ENCODE results near the gene TNS3. TPM values are rescaled to one million over a fixed set of nuclear protein-coding genes. Genes with fewer than 3 reads are reported as not detected.

The TNS3 gene
- total and polyA plus RNA-seq, 4 donors = 58.6 to 117 (median 74.7) TPM

DNA sequence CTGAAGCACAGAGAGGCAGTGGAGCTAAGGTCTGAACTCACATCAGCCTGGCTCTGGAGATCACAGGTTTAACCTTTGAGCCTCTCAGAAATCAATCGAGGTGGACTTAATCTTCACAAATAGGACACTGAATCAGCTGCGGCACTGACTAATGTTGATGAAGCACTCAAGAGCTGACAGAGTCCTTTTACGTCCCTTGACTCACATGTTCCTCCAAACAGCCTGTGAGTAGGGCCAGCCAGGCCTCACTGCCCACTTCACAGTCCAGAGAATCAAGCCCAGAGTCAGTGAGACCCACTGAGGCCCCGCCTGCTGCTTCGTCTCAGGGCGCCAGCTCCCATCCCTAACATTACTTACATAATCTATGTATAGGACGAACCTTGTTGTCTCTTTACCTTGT, 63.1 kb downstream of the TNS3 start:
- Histone ChIP-seq H3K4me1 (ENCODE audit: control insufficient read depth, insufficient read depth, low read length) (peaks cover 28% of the 10 kb centered on the region), H3K4me3 (ENCODE audit: low read depth, low read length) (no peak overlapping the region), H3K9me3 (ENCODE audit: control insufficient read depth, insufficient read depth, low read length) (no peaks in the 10 kb centered on the region), H3K27ac (ENCODE audit: low read depth, low read length) (no peak overlapping the region), H3K36me3 (ENCODE audit: control insufficient read depth, insufficient read depth, low read length) (peaks cover 18% of the 10 kb centered on the region), H3K27me3 (ENCODE audit: control insufficient read depth, insufficient read depth, low read length) (no peaks in the 10 kb centered on the region)
- WGBS (ENCODE audit: insufficient coverage) = 85% methylated on average over 7 of the region's 7 CpGs
- no peak for DNase-seq (ENCODE audit: low read depth in 4 of 6, low spot score in 6 of 6)

GRCh38 chr7:47517821-47518480, 64.0 kb downstream of the TNS3 start:
- no peaks in the 10 kb centered on the region for H3K9me3 ChIP-seq (ENCODE audit: control insufficient read depth, insufficient read depth, low read length)
- H3K4me1 ChIP-seq (ENCODE audit: control insufficient read depth, insufficient read depth, low read length) = peaks cover 37% of the 10 kb centered on the region
- WGBS (ENCODE audit: insufficient coverage) = 95% methylated on average over 10 of the region's 10 CpGs
- H3K27me3 ChIP-seq (ENCODE audit: control insufficient read depth, insufficient read depth, low read length) = no peaks in the 10 kb centered on the region
- no peak overlapping the region for H3K27ac ChIP-seq (ENCODE audit: low read depth, low read length)
- no peak for DNase-seq (ENCODE audit: low read depth in 4 of 6, low spot score in 6 of 6)
- H3K36me3 ChIP-seq (ENCODE audit: control insufficient read depth, insufficient read depth, low read length) = peaks cover 12% of the 10 kb centered on the region
- H3K4me3 ChIP-seq (ENCODE audit: low read depth, low read length) = no peak overlapping the region

DNA sequence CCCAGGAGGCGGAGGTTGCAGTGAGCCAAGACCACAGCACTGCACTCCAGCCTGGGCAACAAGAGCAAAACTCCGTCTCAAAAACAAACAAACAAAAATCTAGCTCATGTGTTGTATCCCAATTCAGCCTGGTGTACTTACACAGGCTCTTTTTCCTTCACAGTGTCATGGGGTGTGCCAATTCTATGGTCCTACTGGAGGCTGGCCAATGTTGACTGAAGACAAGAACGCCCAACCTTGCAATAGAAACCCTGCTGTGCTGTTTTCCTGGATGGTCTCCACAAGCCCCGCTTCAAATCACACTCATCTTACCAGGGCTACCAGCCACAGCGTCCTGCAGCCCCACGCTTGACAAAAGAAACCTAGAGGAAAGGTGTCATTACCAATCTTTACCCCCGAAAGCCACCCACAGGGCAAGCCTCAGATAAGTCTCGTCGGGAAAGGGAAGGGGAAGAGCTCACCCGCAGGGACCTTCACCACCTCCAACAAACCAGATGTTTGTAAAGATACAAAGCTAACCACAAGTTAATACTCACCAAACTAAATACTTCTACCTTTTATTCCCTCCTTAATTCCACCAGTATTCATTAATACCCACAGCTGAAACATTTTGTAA, 64.8 kb downstream of the TNS3 start:
- no peak for DNase-seq (ENCODE audit: low read depth in 4 of 6, low spot score in 6 of 6)
- H3K4me3 ChIP-seq (ENCODE audit: low read depth, low read length) = no peak overlapping the region
- WGBS (ENCODE audit: insufficient coverage) = 56% methylated on average over 5 of the region's 10 CpGs
- H3K27ac ChIP-seq (ENCODE audit: low read depth, low read length) = no peak overlapping the region
- H3K36me3 ChIP-seq (ENCODE audit: control insufficient read depth, insufficient read depth, low read length) = peaks cover 10% of the 10 kb centered on the region
- no peaks in the 10 kb centered on the region for H3K27me3 ChIP-seq (ENCODE audit: control insufficient read depth, insufficient read depth, low read length)
- H3K4me1 ChIP-seq (ENCODE audit: control insufficient read depth, insufficient read depth, low read length) = peaks cover 38% of the 10 kb centered on the region
- H3K9me3 ChIP-seq (ENCODE audit: control insufficient read depth, insufficient read depth, low read length) = no peaks in the 10 kb centered on the region

GRCh38 chr7:47516386-47516785, 65.5 kb downstream of the TNS3 start:
- Histone ChIP-seq H3K27ac (ENCODE audit: low read depth, low read length) (no peak overlapping the region), H3K4me1 (ENCODE audit: control insufficient read depth, insufficient read depth, low read length) (peaks cover 45% of the 10 kb centered on the region), H3K27me3 (ENCODE audit: control insufficient read depth, insufficient read depth, low read length) (no peaks in the 10 kb centered on the region), H3K4me3 (ENCODE audit: low read depth, low read length) (no peak overlapping the region), H3K9me3 (ENCODE audit: control insufficient read depth, insufficient read depth, low read length) (no peaks in the 10 kb centered on the region), H3K36me3 (ENCODE audit: control insufficient read depth, insufficient read depth, low read length) (peaks cover 10% of the 10 kb centered on the region)
- 100% methylated on average over 5 of the region's 6 CpGs for WGBS (ENCODE audit: insufficient coverage)
- no peak for DNase-seq (ENCODE audit: low read depth in 4 of 6, low spot score in 6 of 6)

DNA sequence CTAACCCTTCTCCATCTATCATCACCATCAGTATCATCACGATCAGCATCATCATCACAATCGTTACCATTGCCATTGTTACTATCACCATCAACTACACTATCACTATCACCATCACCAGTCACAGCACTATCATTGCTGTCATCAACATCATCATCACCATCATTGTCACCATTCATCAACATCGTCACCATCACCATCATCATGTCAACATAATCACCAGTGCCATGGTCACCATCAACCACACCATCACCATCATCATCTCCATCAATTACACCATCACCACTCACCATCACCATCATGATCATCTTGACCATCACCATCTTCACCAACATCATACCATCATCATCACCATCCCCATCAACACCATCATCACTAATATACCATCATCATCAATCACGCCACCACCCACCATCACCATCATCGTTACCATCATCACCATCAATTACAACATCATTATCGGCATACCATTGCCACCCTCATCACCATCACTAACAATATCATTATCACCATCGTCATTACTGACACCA, 66.5 kb downstream of the TNS3 start:
- 97% methylated on average over 7 of the region's 7 CpGs for WGBS (ENCODE audit: insufficient coverage)

DNA sequence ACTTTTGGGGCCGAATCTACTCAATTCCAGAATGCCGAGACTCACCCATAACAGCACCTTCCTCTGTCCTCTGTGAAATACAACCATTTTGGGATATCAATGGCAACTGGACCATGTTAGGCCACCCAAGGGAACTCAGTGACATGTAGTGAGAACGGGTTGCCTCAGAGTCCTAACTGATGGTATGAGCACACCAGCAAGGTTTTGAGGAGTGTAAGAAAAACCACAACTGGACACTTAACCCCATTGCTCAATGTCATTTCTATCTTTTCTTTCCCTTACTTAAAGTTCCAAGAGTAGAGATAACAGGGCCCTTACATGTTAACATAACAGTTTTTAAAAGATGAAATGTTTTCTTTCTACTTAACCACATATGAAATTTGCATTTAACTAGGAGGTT, 67.1 kb downstream of the TNS3 start:
- Histone ChIP-seq H3K36me3 (ENCODE audit: control insufficient read depth, insufficient read depth, low read length) (peaks cover 8% of the 10 kb centered on the region), H3K27ac (ENCODE audit: low read depth, low read length) (no peak overlapping the region), H3K4me1 (ENCODE audit: control insufficient read depth, insufficient read depth, low read length) (peaks cover 39% of the 10 kb centered on the region), H3K27me3 (ENCODE audit: control insufficient read depth, insufficient read depth, low read length) (no peaks in the 10 kb centered on the region), H3K9me3 (ENCODE audit: control insufficient read depth, insufficient read depth, low read length) (no peaks in the 10 kb centered on the region), H3K4me3 (ENCODE audit: low read depth, low read length) (no peak overlapping the region)
- no peak for DNase-seq (ENCODE audit: low read depth in 4 of 6, low spot score in 6 of 6)
- 100% methylated on average over 2 of the region's 3 CpGs for WGBS (ENCODE audit: insufficient coverage)

More for the DNA sequence above, 66.5 kb downstream of the TNS3 start:
- H3K27me3 ChIP-seq (ENCODE audit: control insufficient read depth, insufficient read depth, low read length) = no peaks in the 10 kb centered on the region
- peaks cover 8% of the 10 kb centered on the region for H3K36me3 ChIP-seq (ENCODE audit: control insufficient read depth, insufficient read depth, low read length)
- DNase-seq (ENCODE audit: low read depth in 4 of 6, low spot score in 6 of 6) = no peak
- no peaks in the 10 kb centered on the region for H3K9me3 ChIP-seq (ENCODE audit: control insufficient read depth, insufficient read depth, low read length)
- H3K27ac ChIP-seq (ENCODE audit: low read depth, low read length) = no peak overlapping the region
- peaks cover 41% of the 10 kb centered on the region for H3K4me1 ChIP-seq (ENCODE audit: control insufficient read depth, insufficient read depth, low read length)
- no peak overlapping the region for H3K4me3 ChIP-seq (ENCODE audit: low read depth, low read length)

DNA sequence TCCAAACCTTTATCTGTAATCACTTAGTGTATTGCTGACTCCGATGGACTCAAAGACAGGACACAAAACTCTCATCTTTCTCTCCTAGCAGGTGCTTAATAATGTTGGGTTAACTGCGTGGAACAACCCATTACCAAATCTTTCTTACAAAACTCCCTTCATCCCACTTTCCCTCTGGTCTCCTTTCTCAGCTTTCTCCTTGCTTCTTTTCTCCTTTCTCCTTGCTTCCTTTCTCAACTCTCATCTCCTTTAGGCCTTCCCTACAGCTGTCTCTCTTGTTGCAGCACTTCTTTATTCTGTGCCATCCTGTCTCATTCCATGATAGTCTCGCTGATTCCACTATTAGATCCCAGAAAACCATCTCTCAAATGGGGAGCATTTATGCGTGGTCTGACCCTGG, 67.5 kb downstream of the TNS3 start:
- H3K27me3 ChIP-seq (ENCODE audit: control insufficient read depth, insufficient read depth, low read length) = no peaks in the 10 kb centered on the region
- H3K4me1 ChIP-seq (ENCODE audit: control insufficient read depth, insufficient read depth, low read length) = peaks cover 39% of the 10 kb centered on the region
- no peak for DNase-seq (ENCODE audit: low read depth in 4 of 6, low spot score in 6 of 6)
- H3K36me3 ChIP-seq (ENCODE audit: control insufficient read depth, insufficient read depth, low read length) = peaks cover 12% of the 10 kb centered on the region
- H3K27ac ChIP-seq (ENCODE audit: low read depth, low read length) = no peak overlapping the region
- 88% methylated on average over 4 of the region's 4 CpGs for WGBS (ENCODE audit: insufficient coverage)
- H3K9me3 ChIP-seq (ENCODE audit: control insufficient read depth, insufficient read depth, low read length) = no peaks in the 10 kb centered on the region
- H3K4me3 ChIP-seq (ENCODE audit: low read depth, low read length) = no peak overlapping the region

GRCh38 chr7:47513741-47514241, 68.1 kb downstream of the TNS3 start:
- peak in 2 of 6 donors; percentile 77 to 89 for DNase-seq (ENCODE audit: low read depth in 4 of 6, low spot score in 6 of 6)
- no peaks in the 10 kb centered on the region for H3K9me3 ChIP-seq (ENCODE audit: control insufficient read depth, insufficient read depth, low read length)
- WGBS (ENCODE audit: insufficient coverage) = 22% methylated on average over 12 of the region's 12 CpGs
- peaks cover 14% of the 10 kb centered on the region for H3K36me3 ChIP-seq (ENCODE audit: control insufficient read depth, insufficient read depth, low read length)
- H3K27me3 ChIP-seq (ENCODE audit: control insufficient read depth, insufficient read depth, low read length) = no peaks in the 10 kb centered on the region
- no peak overlapping the region for H3K4me3 ChIP-seq (ENCODE audit: low read depth, low read length)
- peaks cover 37% of the 10 kb centered on the region for H3K4me1 ChIP-seq (ENCODE audit: control insufficient read depth, insufficient read depth, low read length)
- H3K27ac ChIP-seq (ENCODE audit: low read depth, low read length) = peak overlapping the region; percentile 49

- Histone ChIP-seq H3K27me3 (ENCODE audit: control insufficient read depth, insufficient read depth, low read length) (no peaks in the 10 kb centered on the region), H3K4me3 (ENCODE audit: low read depth, low read length) (no peak overlapping the region), H3K4me1 (ENCODE audit: control insufficient read depth, insufficient read depth, low read length) (peaks cover 41% of the 10 kb centered on the region), H3K9me3 (ENCODE audit: control insufficient read depth, insufficient read depth, low read length) (no peaks in the 10 kb centered on the region), H3K36me3 (ENCODE audit: control insufficient read depth, insufficient read depth, low read length) (peaks cover 14% of the 10 kb centered on the region), H3K27ac (ENCODE audit: low read depth, low read length) (peak overlapping the region; percentile 13)
- no CpG with 5 or more reads among the region's 5 CpGs for WGBS (ENCODE audit: insufficient coverage)
- DNase-seq (ENCODE audit: low read depth in 4 of 6, low spot score in 6 of 6) = no peak
Measured at GRCh38 chr7:47512481-47513176, 69.3 kb downstream of the TNS3 start.
